Psoas muscle (tissue), 8 donors: ENCODE measurements around the gene NOL4. TPM values are rescaled to one million over a fixed set of nuclear protein-coding genes. Genes with fewer than 3 reads are reported as not detected.

Experiments used
- ATAC-seq, 4 donors: fragments of 200-7000 bp; cut with Tn5 transposase; one replicate each; pipeline ENCODE4 v1.9.1; 2020; ENCODE audit warnings: moderate library complexity in 3 of 4, mild to moderate bottlenecking in 2 of 4
- DNase-seq, 2 donors: peaks; one replicate each; pipeline ENCODE4 v3.0.0-alpha.2; 2020
- H3K27ac ChIP-seq: fragments of 200-600 bp; one replicate; pipeline ENCODE4 v1.8.0; 2022
- H3K27me3 ChIP-seq, 3 donors: fragments of 200-600 bp in 1 of 3; one replicate each; pipeline versions ENCODE4 v1.6.1 to v1.8.0; 2013 to 2022; ENCODE audit warnings: low read length in 2 of 3, mild to moderate bottlenecking in 2 of 3, moderate library complexity in 1 of 3; ENCODE audit not compliant: insufficient read depth in 3 of 3
- H3K36me3 ChIP-seq, 2 donors: fragments of 200-600 bp in 1 of 2; one replicate each; pipeline versions ENCODE4 v1.6.1 to v1.8.0; 2013 to 2022; ENCODE audit warnings: low read depth in 1 of 2, mild to moderate bottlenecking in 1 of 2, moderate library complexity in 1 of 2; ENCODE audit not compliant: insufficient read depth in 1 of 2
- H3K4me1 ChIP-seq: fragments of 200-600 bp; one replicate; pipeline ENCODE4 v1.8.0; 2022
- H3K4me3 ChIP-seq: fragments of 200-600 bp; one replicate; pipeline ENCODE4 v1.8.0; 2022; ENCODE audit warnings: mild to moderate bottlenecking
- H3K9me3 ChIP-seq: fragments of 200-600 bp; one replicate; pipeline ENCODE4 v1.8.0; 2022
- CTCF ChIP-seq: fragments of 200-600 bp; IDR thresholded peaks from one replicate; pipeline ENCODE4 v1.8.0; 2022; ENCODE audit warnings: antibody characterized with exemption
- WGBS, 3 donors: extraction: QIAGEN DNeasy Blood & Tissue Kit; methylation state at CpG; one replicate each; pipeline versions ENCODE4 v1.1.6 to v1.1.7; 2013; 5-methylcytosine and 5-hydroxymethylcytosine counted together
- intact Hi-C, 2 donors: fragments of 100-400 bp; cut with DNase I; formaldehyde crosslinking; loops; one replicate each; pipeline versions ENCODE4 v1.11.0 to v1.14.2; 2022
- polyA plus RNA-seq, 3 donors: library from polyadenylated mRNA; stranded (reverse); fragments of 200-250 nt; gene quantifications; one replicate each; pipeline ENCODE4 v1.2.3, GENCODE V29; 2013
- total RNA-seq, 4 donors: library from RNA; stranded (reverse); fragmentation: NEBNext Ultra II Directional in 2 of 4; extraction: Animal tissue kit (Norgen Biotek cat#: 25700) in 2 of 4; gene quantifications; one replicate each; pipeline versions ENCODE4 v1.2.1 to v1.2.4, GENCODE V29; 2021 to 2023
- donor health status: healthy with polysubstance abuse.
- donor health status: DM: no; HTN: no; CAD: no; lungs with moderate emphysema.
- donor health status: Bipolar disorder and iron deficiency.
- donor health status: healthy.
- donor health status: DM: yes; HTN: yes; CAD: no.
- donor health status: DM: no; HTN: no; CAD: no.
- donor health status: DM: no; HTN: no; CAD: no.
- donor health status: DM: yes; HTN: yes; CAD: no.

The NOL4 gene
- total and polyA plus RNA-seq, 7 donors: 0.06 TPM; not detected in 6

- H3K4me1 ChIP-seq: peaks cover 19% of the 10 kb centered on the region
- DNase-seq (no peak), ATAC-seq (no peak)
- peaks cover 0 to 36% (median 17%) of the 10 kb centered on the region in 3 donors for H3K27me3 ChIP-seq
- no peaks in the 10 kb centered on the region for H3K9me3 ChIP-seq
- H3K27ac ChIP-seq: no peak overlapping the region
- TF ChIP-seq CTCF: no peak
- intact Hi-C loops: no loop called here
- H3K4me3 ChIP-seq: no peak overlapping the region
- H3K36me3 ChIP-seq: no peaks in the 10 kb centered on the region
- 92 to 94% (median 94%) methylated on average over 10 of the region's 10 CpGs for WGBS, 3 donors
Measured at GRCh38 chr18:34219651-34220050, 5.1 kb downstream of the NOL4 start.

- Histone ChIP-seq H3K27me3 (no peaks in the 10 kb centered on the region), H3K4me1 (no peaks in the 10 kb centered on the region), H3K36me3 (no peaks in the 10 kb centered on the region), H3K4me3 (no peak overlapping the region), H3K9me3 (no peaks in the 10 kb centered on the region), H3K27ac (no peak overlapping the region)
- ATAC-seq (no peak), DNase-seq (no peak)
- WGBS, 3 donors: 35 to 55% (median 49%) methylated on average over 1 of the region's 1 CpG
- intact Hi-C loops: no loop called here
- TF ChIP-seq CTCF: no peak
Measured at GRCh38 chr18:34212511-34212910, 12.2 kb downstream of the NOL4 start.

GRCh38 chr18:34207344-34207851 is 17.3 kb downstream of the NOL4 start:
- Histone ChIP-seq H3K4me1 (no peaks in the 10 kb centered on the region), H3K4me3 (no peak overlapping the region), H3K36me3 (no peaks in the 10 kb centered on the region), H3K27me3 (no peaks in the 10 kb centered on the region), H3K9me3 (no peaks in the 10 kb centered on the region), H3K27ac (no peak overlapping the region)
- ATAC-seq (no peak), DNase-seq (no peak)
- TF ChIP-seq CTCF: no peak
- intact Hi-C loops: no loop called here

- WGBS, 3 donors: 80 to 87% (median 83%) methylated on average over 2 of the region's 2 CpGs
- intact Hi-C loops: no loop called here
- no peak for ATAC-seq
Measured at GRCh38 chr18:34203866-34204265, 20.8 kb downstream of the NOL4 start.

More at GRCh38 chr18:34203866-34204265, 20.8 kb downstream of the NOL4 start:
- Histone ChIP-seq H3K27ac (no peak overlapping the region), H3K36me3 (no peaks in the 10 kb centered on the region), H3K27me3 (no peaks in the 10 kb centered on the region), H3K4me1 (no peaks in the 10 kb centered on the region), H3K4me3 (no peak overlapping the region), H3K9me3 (no peaks in the 10 kb centered on the region)
- TF ChIP-seq CTCF: no peak
- no peak for DNase-seq
